OCI-LY3 (cell line): ENCODE results near the gene AFTPH.

Source experiments
- EZH2phosphoT487 ChIP-seq: fragments of 200-600 bp; shearing (Covaris generic); IDR thresholded peaks from 2 replicates; pipeline ENCODE4 v1.6.1; 2018; ENCODE audit warnings: antibody characterized with exemption, mixed run types, low read depth
- TF ChIP-seq, protein P1 (sequence below): fragments of 200-600, 300-600 bp; sonication (generic); IDR thresholded peaks from 2 replicates; pipeline ENCODE4 v1.5.1; 2014; ENCODE audit warnings: antibody characterized with exemption, low read length, low read depth

DNA sequence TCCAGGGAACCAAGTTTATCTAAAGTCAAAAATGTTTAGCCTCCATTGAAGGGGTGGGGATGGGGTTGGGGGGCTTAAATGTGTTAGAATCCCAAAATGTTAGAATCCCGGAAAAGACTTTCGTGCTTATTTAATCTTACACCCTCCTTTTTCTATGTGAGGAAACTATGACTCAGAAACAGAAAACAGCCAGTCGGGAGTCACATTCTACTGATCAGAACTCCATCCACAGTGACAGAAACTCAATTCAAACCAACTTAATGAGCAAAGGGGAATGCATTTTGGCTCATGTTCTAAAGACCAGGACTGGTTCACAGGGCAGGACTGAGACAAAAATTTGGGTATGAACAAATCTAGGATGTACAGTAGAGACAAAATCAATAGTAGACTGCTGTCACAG is 31.9 kb upstream of the AFTPH start:
- TF ChIP-seq, protein P1, sequence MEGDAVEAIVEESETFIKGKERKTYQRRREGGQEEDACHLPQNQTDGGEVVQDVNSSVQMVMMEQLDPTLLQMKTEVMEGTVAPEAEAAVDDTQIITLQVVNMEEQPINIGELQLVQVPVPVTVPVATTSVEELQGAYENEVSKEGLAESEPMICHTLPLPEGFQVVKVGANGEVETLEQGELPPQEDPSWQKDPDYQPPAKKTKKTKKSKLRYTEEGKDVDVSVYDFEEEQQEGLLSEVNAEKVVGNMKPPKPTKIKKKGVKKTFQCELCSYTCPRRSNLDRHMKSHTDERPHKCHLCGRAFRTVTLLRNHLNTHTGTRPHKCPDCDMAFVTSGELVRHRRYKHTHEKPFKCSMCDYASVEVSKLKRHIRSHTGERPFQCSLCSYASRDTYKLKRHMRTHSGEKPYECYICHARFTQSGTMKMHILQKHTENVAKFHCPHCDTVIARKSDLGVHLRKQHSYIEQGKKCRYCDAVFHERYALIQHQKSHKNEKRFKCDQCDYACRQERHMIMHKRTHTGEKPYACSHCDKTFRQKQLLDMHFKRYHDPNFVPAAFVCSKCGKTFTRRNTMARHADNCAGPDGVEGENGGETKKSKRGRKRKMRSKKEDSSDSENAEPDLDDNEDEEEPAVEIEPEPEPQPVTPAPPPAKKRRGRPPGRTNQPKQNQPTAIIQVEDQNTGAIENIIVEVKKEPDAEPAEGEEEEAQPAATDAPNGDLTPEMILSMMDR, result no peak
- TF ChIP-seq EZH2phosphoT487, result no peak
